H1 (cell line): ENCODE data around the gene NF1. TPM values are rescaled to one million over a fixed set of nuclear protein-coding genes. Genes with fewer than 3 reads are reported as not detected.

Experiments used
- microRNA-seq, 2 experiments: library from miRNA; unstranded; fragments of <30 nt; microRNA quantifications; one replicate each; pipeline versions ENCODE4 to v1.2.0, GENCODE V29; 2016 to 2020; ENCODE audit warnings: borderline microRNAs expressed in 2 of 2, borderline number of aligned reads in 2 of 2, borderline replicate concordance in 1 of 2
- polyA plus RNA-seq, 7 experiments: library from polyadenylated mRNA; depleted of rRNA in 3 of 7; stranded (reverse) in 5 of 7; unstranded in 2 of 7; fragments of >200 nt in 5 of 7; fragments of 200-250 nt in 2 of 7; gene quantifications; 1 replicate in 5 of 7; 2 replicates in 1 of 7; 4 replicates in 1 of 7; pipeline versions ENCODE4 v1.2.1 to v1.2.3, GENCODE V29; 2011 to 2013; ENCODE audit warnings: missing spikeins in 2 of 7, mixed read lengths in 2 of 7
- small RNA-seq: library from polyadenylated mRNA; stranded (forward); fragments of <200 nt; extraction: miRNeasy Mini kit (QIAGEN cat#:217004); gene quantifications from one replicate; pipeline ENCODE3, GENCODE V24; 2013; ENCODE audit not compliant: insufficient read depth
- total RNA-seq: library from RNA; stranded (reverse); fragmentation: NEBNext Ultra II Directional; extraction: Animal tissue kit (Norgen Biotek cat#: 25700); gene quantifications from 2 replicates; pipeline ENCODE4 v1.2.1, GENCODE V29; 2021

NF1 gene
- total and polyA plus RNA-seq, 2 of the 8 experiments (the other 6 are each of a cell fraction or from before 2014, with no cell fraction given) = 19.3 to 29.6 TPM

Small RNAs within 50 kb of the gene (microRNA-seq; reads per million reads assigned to microRNA genes)
- 0 to 0.46 reads per million in 2 experiments for gene MIR4733

Small RNAs within 50 kb of the gene (small RNA-seq; reads per million reads assigned to genes)
- gene MIR4733 = not detected

Other genes with a start within 250 kb of the NF1 start
- gene TEFM, start 188.7 kb upstream of the NF1 start, total RNA-seq = 9.9 and 10.9 TPM in 2 replicates
- gene TEFM, start 188.7 kb upstream of the NF1 start, polyA plus RNA-seq (2011; rRNA removed) = 2.9 and 6.1 TPM in 2 replicates
- gene ADAP2, start 173.0 kb upstream of the NF1 start, total RNA-seq = 0.76 and 1.1 TPM in 2 replicates
- 0.71 and 1.1 TPM in 2 replicates for gene ADAP2, start 173.0 kb upstream of the NF1 start, polyA plus RNA-seq (2011; rRNA removed)
- gene RNF135, start 123.9 kb upstream of the NF1 start, total RNA-seq = 9.0 and 10.3 TPM in 2 replicates
- 7.7 and 8.8 TPM in 2 replicates for gene RNF135, start 123.9 kb upstream of the NF1 start, polyA plus RNA-seq (2011; rRNA removed)
- not detected in 2 replicates for gene OMG, start 202.3 kb downstream of the NF1 start, total RNA-seq
- not detected in 2 replicates for gene OMG, start 202.3 kb downstream of the NF1 start, polyA plus RNA-seq (2011; rRNA removed)
- not detected in 2 replicates for gene EVI2B, start 219.1 kb downstream of the NF1 start, total RNA-seq
- gene EVI2B, start 219.1 kb downstream of the NF1 start, polyA plus RNA-seq (2011; rRNA removed) = not detected in 2 replicates
- not detected in 2 replicates for gene EVI2A, start 226.6 kb downstream of the NF1 start, total RNA-seq
- gene EVI2A, start 226.6 kb downstream of the NF1 start, polyA plus RNA-seq (2011; rRNA removed) = not detected in 2 replicates